Liver (tissue), 9 donors: Measurements from ENCODE around the gene MAP2K6. TPM values are rescaled to one million over a fixed set of nuclear protein-coding genes. Genes with fewer than 3 reads are reported as not detected.

Experiments
- DNase-seq: peaks from one replicate; pipeline ENCODE4 v3.0.0-alpha.2; 2017; ENCODE audit warnings: low spot score
- H3K27ac ChIP-seq, 2 donors: one replicate each; pipeline ENCODE4 v1.7.0; 2013; ENCODE audit warnings: inconsistent platforms in 2 of 2, low read length in 2 of 2, control low read depth in 1 of 2, low read depth in 1 of 2, mild to moderate bottlenecking in 1 of 2
- H3K27me3 ChIP-seq, 4 donors: one replicate each; pipeline versions ENCODE4 v1.6.1 to v1.7.0; 2013; ENCODE audit warnings: low read length in 3 of 4, inconsistent platforms in 1 of 4, mild to moderate bottlenecking in 1 of 4, moderate library complexity in 1 of 4; ENCODE audit not compliant: control insufficient read depth in 4 of 4, insufficient read depth in 4 of 4
- H3K36me3 ChIP-seq, 4 donors: one replicate each; pipeline versions ENCODE4 v1.6.1 to v1.7.0; 2013; ENCODE audit warnings: low read length in 3 of 4, mild to moderate bottlenecking in 3 of 4, low read depth in 1 of 4, moderate library complexity in 1 of 4; ENCODE audit not compliant: control insufficient read depth in 4 of 4, insufficient read depth in 3 of 4
- H3K4me1 ChIP-seq, 4 donors: one replicate each; pipeline versions ENCODE4 v1.6.1 to v1.7.0; 2013; ENCODE audit warnings: low read length in 3 of 4, mild to moderate bottlenecking in 3 of 4, moderate library complexity in 1 of 4; ENCODE audit not compliant: control insufficient read depth in 4 of 4, insufficient read depth in 4 of 4
- H3K4me3 ChIP-seq, 3 donors: one replicate each; pipeline versions ENCODE4 v1.6.1 to v1.7.0; 2013; ENCODE audit warnings: low read length in 3 of 3, control low read depth in 1 of 3, low read depth in 1 of 3, mild to moderate bottlenecking in 1 of 3
- H3K9ac ChIP-seq, 2 donors: one replicate each; pipeline ENCODE4 v1.7.0; 2013; ENCODE audit warnings: low read length in 2 of 2, mild to moderate bottlenecking in 2 of 2, moderate library complexity in 2 of 2, control low read depth in 1 of 2, low read depth in 1 of 2
- H3K9me3 ChIP-seq, 4 donors: one replicate each; pipeline versions ENCODE4 v1.6.1 to v1.7.0; 2013; ENCODE audit warnings: low read length in 3 of 4; ENCODE audit not compliant: control insufficient read depth in 4 of 4
- EGR1 ChIP-seq, 2 donors: IDR thresholded peaks; 2 replicates each; pipeline ENCODE4 v1.6.1; 2016 to 2018; ENCODE audit warnings: antibody characterized with exemption in 2 of 2, low read depth in 2 of 2
- FOXA2 ChIP-seq: IDR thresholded peaks from 2 replicates; pipeline ENCODE4 v1.6.1; 2016; ENCODE audit warnings: antibody characterized with exemption
- GABPA ChIP-seq, 2 donors: IDR thresholded peaks in 1 of 2; conservative IDR thresholded peaks in 1 of 2; 2 replicates each; pipeline ENCODE4 v1.6.1; 2016; ENCODE audit warnings: antibody characterized with exemption in 2 of 2, mild to moderate bottlenecking in 1 of 2, moderate library complexity in 1 of 2
- HNF4A ChIP-seq, 2 donors: conservative IDR thresholded peaks; 2 replicates each; pipeline ENCODE4 v1.6.1; 2016; ENCODE audit warnings: antibody characterized with exemption in 2 of 2, mild to moderate bottlenecking in 2 of 2
- HNF4G ChIP-seq: IDR thresholded peaks from 2 replicates; pipeline ENCODE4 v1.6.1; 2016; ENCODE audit warnings: antibody characterized with exemption
- NR2F2 ChIP-seq: IDR thresholded peaks from 2 replicates; pipeline ENCODE4 v1.6.1; 2016; ENCODE audit warnings: antibody characterized with exemption
- RAD21 ChIP-seq, 2 donors: IDR thresholded peaks; 2 replicates each; pipeline ENCODE4 v1.6.1; 2016; ENCODE audit warnings: antibody characterized with exemption in 2 of 2, mild to moderate bottlenecking in 2 of 2
- RXRA ChIP-seq, 2 donors: IDR thresholded peaks; 2 replicates each; pipeline ENCODE4 v1.6.1; 2017 to 2018; ENCODE audit warnings: antibody characterized with exemption in 2 of 2, mild to moderate bottlenecking in 1 of 2
- TAF1 ChIP-seq: conservative IDR thresholded peaks from 2 replicates; pipeline ENCODE4 v1.6.1; 2016; ENCODE audit warnings: antibody characterized with exemption, mild to moderate bottlenecking
- YY1 ChIP-seq: IDR thresholded peaks from 2 replicates; pipeline ENCODE4 v1.6.1; 2016; ENCODE audit warnings: antibody characterized with exemption, mild to moderate bottlenecking
- WGBS: extraction: QIAGEN DNeasy Blood & Tissue Kit; methylation state at CpG from one replicate; pipeline ENCODE4 v1.1.7; 2013; 5-methylcytosine and 5-hydroxymethylcytosine counted together
- polyA plus RNA-seq, 2 donors: library from polyadenylated mRNA; stranded (reverse) in 1 of 2; unstranded in 1 of 2; fragments of 200-250 nt in 1 of 2; fragments of >200 nt in 1 of 2; fragmentation: Nextera tagmentation in 1 of 2; extraction: Ambion mirVana in 1 of 2; gene quantifications; one replicate each; pipeline versions ENCODE4 v1.2.1 to v1.2.3, GENCODE V29; 2013 to 2015
- total RNA-seq, 2 donors: library from RNA; depleted of rRNA; stranded (reverse); fragments of >200 nt; gene quantifications; one replicate each; pipeline ENCODE4 v1.2.3, GENCODE V29; 2014
- TF ChIP-seq, protein P1 (sequence below): IDR thresholded peaks from 2 replicates; pipeline ENCODE4 v1.6.1; 2016; ENCODE audit warnings: antibody characterized with exemption, mild to moderate bottlenecking
- TF ChIP-seq, protein P2 (sequence below): fragments of 150-350 bp; IDR thresholded peaks from 2 replicates; pipeline ENCODE4 v1.5.1; 2017; ENCODE audit warnings: improper control_type of control experiment, low read depth, low read length; ENCODE audit not compliant: missing input control
- TF ChIP-seq, protein P3 (sequence below): IDR thresholded peaks from 2 replicates; pipeline ENCODE4 v1.6.1; 2016; ENCODE audit warnings: antibody characterized with exemption
- donor health status: healthy.
- donor health status: healthy.
- donor health status: healthy.
- donor health status: healthy.
- donor health status: healthy.

MAP2K6 gene
- total and polyA plus RNA-seq, 4 donors, result 0.31 to 5.4 (median 2.6) TPM

DNA sequence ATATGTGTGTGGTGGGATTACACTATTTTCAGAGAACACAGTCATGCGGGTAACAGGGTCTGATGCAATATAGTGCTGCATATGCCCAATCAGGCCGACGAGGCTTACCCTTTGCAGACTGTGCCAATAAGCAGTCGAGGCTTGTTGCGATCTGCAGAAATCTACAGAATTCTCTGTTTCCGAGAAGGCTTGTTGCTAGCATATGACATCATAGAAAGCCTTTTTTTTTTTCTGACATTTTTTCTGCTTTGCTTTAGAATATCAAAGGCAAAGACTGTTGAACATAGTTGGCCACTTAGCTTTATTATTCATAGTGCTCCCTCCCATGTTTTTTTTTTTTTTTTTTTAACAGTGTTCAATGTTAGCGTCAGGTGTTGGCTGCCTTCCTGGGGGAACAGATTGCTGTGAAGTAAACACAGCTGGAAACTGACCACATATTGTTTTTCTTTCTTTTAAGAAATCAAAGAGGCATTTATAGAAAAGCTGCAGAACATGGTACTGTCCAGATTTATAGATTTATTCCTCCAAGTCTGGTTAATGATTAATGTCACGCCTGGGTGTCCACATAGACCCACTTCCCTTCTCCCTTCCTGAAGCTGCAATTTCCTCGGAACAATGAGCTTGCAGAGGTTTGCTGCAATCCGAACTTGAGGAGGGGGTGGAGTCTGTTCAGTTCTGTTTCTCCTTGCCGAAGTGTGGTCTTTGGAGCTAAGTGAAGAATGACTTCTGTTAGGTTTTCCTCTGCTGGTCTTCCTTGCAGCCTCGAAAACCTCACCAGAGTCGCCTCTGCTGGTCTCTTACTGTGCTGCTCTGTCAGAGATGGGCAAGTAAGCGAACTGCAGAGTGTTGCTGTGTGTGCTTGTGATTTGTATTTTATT is 87.3 kb downstream of the MAP2K6 start:
- peak overlapping the region in 1 of 2 donors; percentile 52 for H3K9ac ChIP-seq
- H3K4me1 ChIP-seq, result peaks cover 1 to 29% (median 22%) of the 10 kb centered on the region in 4 donors
- H3K36me3 ChIP-seq, result peaks cover 0 to 5% (median 3%) of the 10 kb centered on the region in 4 donors
- H3K9me3 ChIP-seq, result no peaks in the 10 kb centered on the region
- peak overlapping the region; percentile 28 to 57 (median 49) for H3K4me3 ChIP-seq
- TF ChIP-seq, protein P1, sequence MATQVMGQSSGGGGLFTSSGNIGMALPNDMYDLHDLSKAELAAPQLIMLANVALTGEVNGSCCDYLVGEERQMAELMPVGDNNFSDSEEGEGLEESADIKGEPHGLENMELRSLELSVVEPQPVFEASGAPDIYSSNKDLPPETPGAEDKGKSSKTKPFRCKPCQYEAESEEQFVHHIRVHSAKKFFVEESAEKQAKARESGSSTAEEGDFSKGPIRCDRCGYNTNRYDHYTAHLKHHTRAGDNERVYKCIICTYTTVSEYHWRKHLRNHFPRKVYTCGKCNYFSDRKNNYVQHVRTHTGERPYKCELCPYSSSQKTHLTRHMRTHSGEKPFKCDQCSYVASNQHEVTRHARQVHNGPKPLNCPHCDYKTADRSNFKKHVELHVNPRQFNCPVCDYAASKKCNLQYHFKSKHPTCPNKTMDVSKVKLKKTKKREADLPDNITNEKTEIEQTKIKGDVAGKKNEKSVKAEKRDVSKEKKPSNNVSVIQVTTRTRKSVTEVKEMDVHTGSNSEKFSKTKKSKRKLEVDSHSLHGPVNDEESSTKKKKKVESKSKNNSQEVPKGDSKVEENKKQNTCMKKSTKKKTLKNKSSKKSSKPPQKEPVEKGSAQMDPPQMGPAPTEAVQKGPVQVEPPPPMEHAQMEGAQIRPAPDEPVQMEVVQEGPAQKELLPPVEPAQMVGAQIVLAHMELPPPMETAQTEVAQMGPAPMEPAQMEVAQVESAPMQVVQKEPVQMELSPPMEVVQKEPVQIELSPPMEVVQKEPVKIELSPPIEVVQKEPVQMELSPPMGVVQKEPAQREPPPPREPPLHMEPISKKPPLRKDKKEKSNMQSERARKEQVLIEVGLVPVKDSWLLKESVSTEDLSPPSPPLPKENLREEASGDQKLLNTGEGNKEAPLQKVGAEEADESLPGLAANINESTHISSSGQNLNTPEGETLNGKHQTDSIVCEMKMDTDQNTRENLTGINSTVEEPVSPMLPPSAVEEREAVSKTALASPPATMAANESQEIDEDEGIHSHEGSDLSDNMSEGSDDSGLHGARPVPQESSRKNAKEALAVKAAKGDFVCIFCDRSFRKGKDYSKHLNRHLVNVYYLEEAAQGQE, result no peak
- peak in 1 of 2 donors; percentile 25 for TF ChIP-seq RAD21 (IDR thresholded peaks at IDR 0.05)
- TF ChIP-seq YY1, result peak; percentile 33
- WGBS, result 20% methylated on average over 14 of the region's 14 CpGs
- DNase-seq, result no peak
- H3K27ac ChIP-seq, result peak overlapping the region; percentile 1 to 66
- no peaks in the 10 kb centered on the region for H3K27me3 ChIP-seq

DNA sequence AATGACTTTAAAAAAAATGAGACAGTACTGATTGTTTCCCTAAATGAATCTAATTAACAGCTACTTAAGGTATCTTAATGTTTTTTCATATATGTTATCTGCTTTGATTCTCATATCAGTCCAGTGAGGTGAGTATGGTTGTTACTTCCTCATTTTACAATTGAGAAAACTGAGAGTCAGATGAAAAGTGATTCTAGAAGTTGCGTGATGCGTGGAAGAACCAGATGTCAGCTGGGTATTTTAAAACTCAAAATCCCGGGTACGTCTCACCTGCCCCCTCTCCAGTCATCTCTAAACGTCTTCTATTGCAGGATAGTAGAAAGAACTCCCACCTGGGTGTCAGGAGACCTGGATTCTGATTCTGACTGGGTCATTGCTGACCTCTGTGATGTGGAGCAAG is 89.2 kb downstream of the MAP2K6 start:
- Histone ChIP-seq H3K27ac (no peak overlapping the region), H3K27me3 (no peaks in the 10 kb centered on the region), H3K36me3 (peaks cover 0 to 8% (median 3%) of the 10 kb centered on the region in 4 donors), H3K9me3 (no peaks in the 10 kb centered on the region), H3K9ac (no peak overlapping the region), H3K4me3 (no peak overlapping the region), H3K4me1 (peaks cover 1 to 29% (median 22%) of the 10 kb centered on the region in 4 donors)
- TF ChIP-seq, protein P2, sequence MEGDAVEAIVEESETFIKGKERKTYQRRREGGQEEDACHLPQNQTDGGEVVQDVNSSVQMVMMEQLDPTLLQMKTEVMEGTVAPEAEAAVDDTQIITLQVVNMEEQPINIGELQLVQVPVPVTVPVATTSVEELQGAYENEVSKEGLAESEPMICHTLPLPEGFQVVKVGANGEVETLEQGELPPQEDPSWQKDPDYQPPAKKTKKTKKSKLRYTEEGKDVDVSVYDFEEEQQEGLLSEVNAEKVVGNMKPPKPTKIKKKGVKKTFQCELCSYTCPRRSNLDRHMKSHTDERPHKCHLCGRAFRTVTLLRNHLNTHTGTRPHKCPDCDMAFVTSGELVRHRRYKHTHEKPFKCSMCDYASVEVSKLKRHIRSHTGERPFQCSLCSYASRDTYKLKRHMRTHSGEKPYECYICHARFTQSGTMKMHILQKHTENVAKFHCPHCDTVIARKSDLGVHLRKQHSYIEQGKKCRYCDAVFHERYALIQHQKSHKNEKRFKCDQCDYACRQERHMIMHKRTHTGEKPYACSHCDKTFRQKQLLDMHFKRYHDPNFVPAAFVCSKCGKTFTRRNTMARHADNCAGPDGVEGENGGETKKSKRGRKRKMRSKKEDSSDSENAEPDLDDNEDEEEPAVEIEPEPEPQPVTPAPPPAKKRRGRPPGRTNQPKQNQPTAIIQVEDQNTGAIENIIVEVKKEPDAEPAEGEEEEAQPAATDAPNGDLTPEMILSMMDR, result no peak
- TF ChIP-seq FOXA2 (no peak), RXRA (IDR thresholded peaks at IDR 0.05) (no peak)
- 87% methylated on average over 5 of the region's 5 CpGs for WGBS
- DNase-seq, result no peak

DNA sequence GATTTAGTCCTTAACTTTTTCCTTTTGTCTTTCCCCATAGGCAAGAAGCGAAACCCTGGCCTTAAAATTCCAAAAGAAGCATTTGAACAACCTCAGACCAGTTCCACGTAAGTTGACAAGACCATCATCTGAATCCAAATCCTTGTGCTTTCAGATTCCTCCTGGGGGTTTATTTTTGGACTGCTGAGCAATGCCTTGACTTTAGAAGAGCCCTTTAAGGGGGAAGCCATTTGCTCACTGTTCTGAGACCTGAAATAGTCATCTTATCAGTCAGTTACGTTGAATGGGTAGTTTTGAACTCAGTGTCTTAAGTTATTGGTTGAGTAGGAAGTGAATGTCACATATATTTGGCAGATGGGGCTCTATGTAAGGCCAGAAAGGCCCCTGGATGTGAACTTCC is 91.2 kb downstream of the MAP2K6 start:
- H3K27ac ChIP-seq, result no peak overlapping the region
- peaks cover 1 to 26% (median 19%) of the 10 kb centered on the region in 4 donors for H3K4me1 ChIP-seq
- H3K36me3 ChIP-seq, result peaks cover 0 to 8% (median 3%) of the 10 kb centered on the region in 4 donors
- DNase-seq, result no peak
- H3K9me3 ChIP-seq, result no peaks in the 10 kb centered on the region
- no peak overlapping the region for H3K9ac ChIP-seq
- 92% methylated on average over 3 of the region's 3 CpGs for WGBS
- H3K4me3 ChIP-seq, result no peak overlapping the region
- H3K27me3 ChIP-seq, result no peaks in the 10 kb centered on the region
- no peak for TF ChIP-seq HNF4A (conservative IDR thresholded peaks at IDR 0.05)
- TF ChIP-seq, protein P3, sequence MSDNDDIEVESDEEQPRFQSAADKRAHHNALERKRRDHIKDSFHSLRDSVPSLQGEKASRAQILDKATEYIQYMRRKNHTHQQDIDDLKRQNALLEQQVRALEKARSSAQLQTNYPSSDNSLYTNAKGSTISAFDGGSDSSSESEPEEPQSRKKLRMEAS, result no peak
- TF ChIP-seq HNF4G, result no peak
- TF ChIP-seq, protein P2, result no peak
- TF ChIP-seq, protein P1, result no peak
- no peak for TF ChIP-seq RXRA (IDR thresholded peaks at IDR 0.05)
- no peak for TF ChIP-seq GABPA (IDR thresholded peaks at IDR 0.05 in 1 of 2, conservative IDR thresholded peaks at IDR 0.05 in 1 of 2)
- no peak for TF ChIP-seq EGR1 (IDR thresholded peaks at IDR 0.05; ENCODE audit: low read depth in 2 of 2)
- no peak for TF ChIP-seq TAF1
- no peak for TF ChIP-seq NR2F2
- no peak for TF ChIP-seq RAD21 (IDR thresholded peaks at IDR 0.05)
- TF ChIP-seq YY1, result no peak
